Activated naive CD8-positive, alpha-beta T cell treated with anti-CD3 and anti-CD28 coated beads, Interleukin-2, amount 10 ng/mL, durations not matched to agents 7 days and 5 days (primary cell): Measurements from ENCODE around the gene RNF150. TPM values are rescaled to one million over a fixed set of nuclear protein-coding genes. Genes with fewer than 3 reads are reported as not detected.

Experiments
- ATAC-seq: fragments of 150-1000 bp; cut with Tn5 transposase; one replicate; pipeline ENCODE4 v1.10.0; 2021; ENCODE audit warnings: low read depth, moderate library complexity
- POLR2A ChIA-PET: fragments of 350-600 bp; sonication (Branson Sonifier 250); formaldehyde crosslinking; loops from one replicate; lab custom pipeline; 2021; ENCODE audit warnings: antibody characterized with exemption; lab: Charles Lee
- DNase-seq: peaks from one replicate; pipeline ENCODE4 v3.0.0; 2021
- H3K27ac Mint-ChIP-seq: one replicate; pipeline ENCODE4 v1.8.0; 2022; ENCODE audit warnings: mild to moderate bottlenecking, mixed read lengths
- H3K27me3 Mint-ChIP-seq: one replicate; pipeline ENCODE4 v1.8.0; 2022; ENCODE audit warnings: mild to moderate bottlenecking, moderate library complexity, mixed read lengths
- H3K36me3 Mint-ChIP-seq: one replicate; pipeline ENCODE4 v1.8.0; 2021; ENCODE audit warnings: mild to moderate bottlenecking, mixed read lengths
- H3K4me1 Mint-ChIP-seq: one replicate; pipeline ENCODE4 v1.8.0; 2021; ENCODE audit warnings: mixed read lengths
- H3K4me3 Mint-ChIP-seq: one replicate; pipeline ENCODE4 v1.8.0; 2022; ENCODE audit warnings: mild to moderate bottlenecking, moderate library complexity, mixed read lengths
- H3K9me3 Mint-ChIP-seq: one replicate; pipeline ENCODE4 v1.8.0; 2021; ENCODE audit warnings: mixed read lengths
- total RNA-seq, 2 experiments: library from RNA; stranded (reverse); gene quantifications; one replicate each; pipeline ENCODE4 v1.2.3, GENCODE V29; 2021

RNF150 gene
- total RNA-seq, 2 experiments from 2014 or later = not detected

- Mint-ChIP-seq H3K36me3 (no peaks in the 10 kb centered on the region), H3K27me3 (peaks cover 2% of the 10 kb centered on the region), H3K4me1 (no peaks in the 10 kb centered on the region), H3K9me3 (no peaks in the 10 kb centered on the region), H3K27ac (no peak overlapping the region), H3K4me3 (no peak overlapping the region)
- DNase-seq = no peak
- ATAC-seq = no peak
- POLR2A ChIA-PET = no interaction called here
Measured at GRCh38 chr4:140947506-140947905, 185.8 kb downstream of the RNF150 start.

- Mint-ChIP-seq H3K27ac (no peak overlapping the region), H3K9me3 (no peaks in the 10 kb centered on the region), H3K4me3 (no peak overlapping the region), H3K27me3 (peaks cover 2% of the 10 kb centered on the region), H3K4me1 (no peaks in the 10 kb centered on the region), H3K36me3 (no peaks in the 10 kb centered on the region)
- ATAC-seq = no peak
- no peak for DNase-seq
- POLR2A ChIA-PET = no interaction called here
Measured at GRCh38 chr4:140945106-140945505, 188.2 kb downstream of the RNF150 start.

- H3K27me3 Mint-ChIP-seq = peaks cover 2% of the 10 kb centered on the region
- POLR2A ChIA-PET = no interaction called here
- no peak overlapping the region for H3K27ac Mint-ChIP-seq
- no peaks in the 10 kb centered on the region for H3K9me3 Mint-ChIP-seq
- DNase-seq = no peak
- H3K36me3 Mint-ChIP-seq = no peaks in the 10 kb centered on the region
- H3K4me3 Mint-ChIP-seq = no peak overlapping the region
- no peak for ATAC-seq
- H3K4me1 Mint-ChIP-seq = no peaks in the 10 kb centered on the region
Measured at GRCh38 chr4:140944572-140944971, 188.7 kb downstream of the RNF150 start.

GRCh38 chr4:140944199-140944515 lies 189.1 kb downstream of the RNF150 start:
- H3K4me1 Mint-ChIP-seq = no peaks in the 10 kb centered on the region
- POLR2A ChIA-PET = no interaction called here
- DNase-seq (no peak), ATAC-seq (no peak)
- peaks cover 2% of the 10 kb centered on the region for H3K27me3 Mint-ChIP-seq
- H3K9me3 Mint-ChIP-seq = no peaks in the 10 kb centered on the region
- no peaks in the 10 kb centered on the region for H3K36me3 Mint-ChIP-seq
- H3K27ac Mint-ChIP-seq = no peak overlapping the region
- H3K4me3 Mint-ChIP-seq = no peak overlapping the region

- no peaks in the 10 kb centered on the region for H3K9me3 Mint-ChIP-seq
- POLR2A ChIA-PET = no interaction called here
- H3K36me3 Mint-ChIP-seq = no peaks in the 10 kb centered on the region
- no peak overlapping the region for H3K4me3 Mint-ChIP-seq
- no peak for DNase-seq
- no peak overlapping the region for H3K27ac Mint-ChIP-seq
- ATAC-seq = no peak
- H3K27me3 Mint-ChIP-seq = peaks cover 2% of the 10 kb centered on the region
- H3K4me1 Mint-ChIP-seq = no peaks in the 10 kb centered on the region
Measured at GRCh38 chr4:140943486-140944198, 189.6 kb downstream of the RNF150 start.

GRCh38 chr4:140940589-140940988 lies 192.7 kb downstream of the RNF150 start:
- Mint-ChIP-seq H3K27me3 (peaks cover 2% of the 10 kb centered on the region), H3K27ac (no peak overlapping the region)

GRCh38 chr4:140937866-140938265 lies 195.4 kb downstream of the RNF150 start:
- ATAC-seq (no peak), DNase-seq (no peak)
- H3K9me3 Mint-ChIP-seq = no peaks in the 10 kb centered on the region
- H3K27ac Mint-ChIP-seq = no peak overlapping the region
- no peak overlapping the region for H3K4me3 Mint-ChIP-seq
- H3K27me3 Mint-ChIP-seq = no peaks in the 10 kb centered on the region
- no peaks in the 10 kb centered on the region for H3K4me1 Mint-ChIP-seq
- POLR2A ChIA-PET = no interaction called here
- H3K36me3 Mint-ChIP-seq = no peaks in the 10 kb centered on the region

More at GRCh38 chr4:140940589-140940988, 192.7 kb downstream of the RNF150 start:
- H3K9me3 Mint-ChIP-seq = no peaks in the 10 kb centered on the region
- no peak for DNase-seq
- no peaks in the 10 kb centered on the region for H3K4me1 Mint-ChIP-seq
- H3K4me3 Mint-ChIP-seq = no peak overlapping the region
- POLR2A ChIA-PET = no interaction called here
- ATAC-seq = no peak
- no peaks in the 10 kb centered on the region for H3K36me3 Mint-ChIP-seq

GRCh38 chr4:140935254-140935653 lies 198.0 kb downstream of the RNF150 start:
- Mint-ChIP-seq H3K4me3 (no peak overlapping the region), H3K9me3 (no peaks in the 10 kb centered on the region), H3K27me3 (peaks cover 7% of the 10 kb centered on the region), H3K27ac (no peak overlapping the region), H3K36me3 (no peaks in the 10 kb centered on the region), H3K4me1 (peaks cover 2% of the 10 kb centered on the region)
- no peak for DNase-seq
- no peak for ATAC-seq
- POLR2A ChIA-PET = no interaction called here

- H3K4me3 Mint-ChIP-seq = no peak overlapping the region
Measured at GRCh38 chr4:140932501-140933045, 200.7 kb downstream of the RNF150 start.

GRCh38 chr4:140931911-140932310 lies 201.4 kb downstream of the RNF150 start:
- Mint-ChIP-seq H3K4me3 (no peak overlapping the region), H3K27me3 (peaks cover 10% of the 10 kb centered on the region), H3K36me3 (no peaks in the 10 kb centered on the region), H3K4me1 (peaks cover 2% of the 10 kb centered on the region), H3K9me3 (no peaks in the 10 kb centered on the region), H3K27ac (no peak overlapping the region)
- POLR2A ChIA-PET = no interaction called here
- DNase-seq = no peak
- ATAC-seq = no peak

More at GRCh38 chr4:140932501-140933045, 200.7 kb downstream of the RNF150 start:
- DNase-seq (no peak), ATAC-seq (no peak)
- Mint-ChIP-seq H3K27me3 (peaks cover 8% of the 10 kb centered on the region), H3K36me3 (no peaks in the 10 kb centered on the region), H3K4me1 (peaks cover 2% of the 10 kb centered on the region), H3K27ac (no peak overlapping the region), H3K9me3 (no peaks in the 10 kb centered on the region)
- POLR2A ChIA-PET = no interaction called here

GRCh38 chr4:140930557-140930956 lies 202.7 kb downstream of the RNF150 start:
- no peaks in the 10 kb centered on the region for H3K36me3 Mint-ChIP-seq
- peaks cover 10% of the 10 kb centered on the region for H3K27me3 Mint-ChIP-seq
- no peaks in the 10 kb centered on the region for H3K9me3 Mint-ChIP-seq
- no peak overlapping the region for H3K27ac Mint-ChIP-seq
- ATAC-seq = no peak
- POLR2A ChIA-PET = no interaction called here
- peaks cover 2% of the 10 kb centered on the region for H3K4me1 Mint-ChIP-seq
- no peak overlapping the region for H3K4me3 Mint-ChIP-seq
- DNase-seq = no peak

- Mint-ChIP-seq H3K27me3 (peaks cover 10% of the 10 kb centered on the region), H3K36me3 (no peaks in the 10 kb centered on the region), H3K27ac (no peak overlapping the region), H3K4me1 (peaks cover 2% of the 10 kb centered on the region), H3K9me3 (no peaks in the 10 kb centered on the region), H3K4me3 (no peak overlapping the region)
- no peak for DNase-seq
- ATAC-seq = no peak
- POLR2A ChIA-PET = no interaction called here
Measured at GRCh38 chr4:140930011-140930410, 203.3 kb downstream of the RNF150 start.

GRCh38 chr4:140928880-140929279 lies 204.4 kb downstream of the RNF150 start:
- Mint-ChIP-seq H3K36me3 (no peaks in the 10 kb centered on the region), H3K27ac (no peak overlapping the region)
- POLR2A ChIA-PET = no interaction called here

GRCh38 chr4:140926672-140927071 lies 206.6 kb downstream of the RNF150 start:
- no peak overlapping the region for H3K27ac Mint-ChIP-seq
- no peak for DNase-seq
- no peaks in the 10 kb centered on the region for H3K36me3 Mint-ChIP-seq
- no peaks in the 10 kb centered on the region for H3K9me3 Mint-ChIP-seq
- H3K27me3 Mint-ChIP-seq = peaks cover 6% of the 10 kb centered on the region
- POLR2A ChIA-PET = no interaction called here
- no peaks in the 10 kb centered on the region for H3K4me1 Mint-ChIP-seq
- no peak overlapping the region for H3K4me3 Mint-ChIP-seq
- ATAC-seq = no peak

More at GRCh38 chr4:140928880-140929279, 204.4 kb downstream of the RNF150 start:
- peaks cover 10% of the 10 kb centered on the region for H3K27me3 Mint-ChIP-seq
- no peak for DNase-seq
- ATAC-seq = no peak
- H3K9me3 Mint-ChIP-seq = no peaks in the 10 kb centered on the region
- H3K4me1 Mint-ChIP-seq = peaks cover 2% of the 10 kb centered on the region
- no peak overlapping the region for H3K4me3 Mint-ChIP-seq
